ENCODE results near the gene DNAH10.

DNAH10 gene

DNA sequence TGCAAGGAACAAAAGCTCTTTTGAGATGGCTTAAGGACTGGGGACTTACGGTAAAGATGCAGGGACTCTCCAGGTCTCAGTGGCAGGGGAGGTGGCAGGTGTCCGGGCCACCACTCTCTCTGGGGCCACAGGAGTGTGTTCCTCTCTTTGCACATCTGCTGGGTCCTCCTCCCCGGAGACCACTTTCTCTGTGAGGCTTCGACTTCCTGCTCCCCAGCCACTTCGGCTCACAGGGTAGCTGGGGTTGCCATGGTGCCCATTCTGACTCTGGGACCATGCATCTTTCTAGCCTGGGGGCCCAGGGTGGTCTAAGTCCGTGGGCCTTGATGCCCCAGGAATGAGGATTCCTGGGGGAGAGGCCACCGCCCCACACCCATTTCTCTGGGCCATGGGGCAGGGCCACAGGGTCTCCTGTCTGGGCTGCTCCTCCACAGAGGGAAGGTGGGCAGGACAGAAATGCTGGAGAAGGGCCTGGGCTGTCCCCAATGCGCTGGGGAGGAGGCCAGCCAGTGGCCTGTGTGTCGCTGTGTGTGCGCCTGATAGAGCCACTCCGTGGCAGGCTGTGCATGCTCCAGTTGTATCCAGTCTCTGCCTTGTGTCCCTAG lies 172.0 kb downstream of the DNAH10 start:
- TF ChIP-seq, protein P1, sequence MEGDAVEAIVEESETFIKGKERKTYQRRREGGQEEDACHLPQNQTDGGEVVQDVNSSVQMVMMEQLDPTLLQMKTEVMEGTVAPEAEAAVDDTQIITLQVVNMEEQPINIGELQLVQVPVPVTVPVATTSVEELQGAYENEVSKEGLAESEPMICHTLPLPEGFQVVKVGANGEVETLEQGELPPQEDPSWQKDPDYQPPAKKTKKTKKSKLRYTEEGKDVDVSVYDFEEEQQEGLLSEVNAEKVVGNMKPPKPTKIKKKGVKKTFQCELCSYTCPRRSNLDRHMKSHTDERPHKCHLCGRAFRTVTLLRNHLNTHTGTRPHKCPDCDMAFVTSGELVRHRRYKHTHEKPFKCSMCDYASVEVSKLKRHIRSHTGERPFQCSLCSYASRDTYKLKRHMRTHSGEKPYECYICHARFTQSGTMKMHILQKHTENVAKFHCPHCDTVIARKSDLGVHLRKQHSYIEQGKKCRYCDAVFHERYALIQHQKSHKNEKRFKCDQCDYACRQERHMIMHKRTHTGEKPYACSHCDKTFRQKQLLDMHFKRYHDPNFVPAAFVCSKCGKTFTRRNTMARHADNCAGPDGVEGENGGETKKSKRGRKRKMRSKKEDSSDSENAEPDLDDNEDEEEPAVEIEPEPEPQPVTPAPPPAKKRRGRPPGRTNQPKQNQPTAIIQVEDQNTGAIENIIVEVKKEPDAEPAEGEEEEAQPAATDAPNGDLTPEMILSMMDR (IDR thresholded peaks at IDR 0.05; ENCODE audit: borderline replicate concordance, control extremely low read depth, extremely low read depth, insufficient read depth, missing control alignments) = no peak
- in situ Hi-C loops (cut with MboI; ENCODE audit: low sequenced_read_pairs, unreplicated experiment) = no loop called here

GRCh38 chr12:123934829-123935228 lies 172.7 kb downstream of the DNAH10 start:
- TF ChIP-seq, protein P1 (IDR thresholded peaks at IDR 0.05; ENCODE audit: borderline replicate concordance, control extremely low read depth, extremely low read depth, insufficient read depth, missing control alignments) = no peak
- in situ Hi-C loops (cut with MboI; ENCODE audit: low sequenced_read_pairs, unreplicated experiment) = no loop called here
- DNase-seq (ENCODE audit: low spot score) = no peak

More for the DNA sequence above, 172.0 kb downstream of the DNAH10 start:
- no peak for DNase-seq (ENCODE audit: low spot score)

- TF ChIP-seq, protein P1 (IDR thresholded peaks at IDR 0.05; ENCODE audit: borderline replicate concordance, control extremely low read depth, extremely low read depth, insufficient read depth, missing control alignments) = no peak
- in situ Hi-C loops (cut with MboI; ENCODE audit: low sequenced_read_pairs, unreplicated experiment) = no loop called here
- DNase-seq (ENCODE audit: low spot score) = no peak
Observed at GRCh38 chr12:123935956-123936355, 173.9 kb downstream of the DNAH10 start.

- no peak for DNase-seq (ENCODE audit: low spot score)
- TF ChIP-seq, protein P1 (IDR thresholded peaks at IDR 0.05; ENCODE audit: borderline replicate concordance, control extremely low read depth, extremely low read depth, insufficient read depth, missing control alignments) = no peak
- in situ Hi-C loops (cut with MboI; ENCODE audit: low sequenced_read_pairs, unreplicated experiment) = no loop called here
Observed at GRCh38 chr12:123936471-123936870, 174.4 kb downstream of the DNAH10 start.

- in situ Hi-C loops (cut with MboI; ENCODE audit: low sequenced_read_pairs, unreplicated experiment) = no loop called here
- TF ChIP-seq, protein P1 (IDR thresholded peaks at IDR 0.05; ENCODE audit: borderline replicate concordance, control extremely low read depth, extremely low read depth, insufficient read depth, missing control alignments) = no peak
- DNase-seq (ENCODE audit: low spot score) = no peak
Observed at GRCh38 chr12:123936956-123937706, 175.0 kb downstream of the DNAH10 start.

GRCh38 chr12:123937707-123938591 lies 175.8 kb downstream of the DNAH10 start:
- peak; percentile 58 for DNase-seq (ENCODE audit: low spot score)
- in situ Hi-C loops (cut with MboI; ENCODE audit: low sequenced_read_pairs, unreplicated experiment) = no loop called here
- TF ChIP-seq, protein P1 (IDR thresholded peaks at IDR 0.05; ENCODE audit: borderline replicate concordance, control extremely low read depth, extremely low read depth, insufficient read depth, missing control alignments) = no peak

All from GM13976 (cell line).